GM23338 (cell line): ENCODE measurements around the gene ANAPC13. TPM values are rescaled to one million over a fixed set of nuclear protein-coding genes. Genes with fewer than 3 reads are reported as not detected.

Experiments used
- ATAC-seq: fragments of 200-7000 bp; cut with Tn5 transposase; 3 replicates; pipeline ENCODE4 v1.9.1; 2020
- DNase-seq: peaks from one replicate; pipeline ENCODE4 v3.0.0-alpha.2; 2015; ENCODE audit warnings: low spot score
- H2AFZ ChIP-seq: fragments of 200-600 bp; sonication (generic); 2 replicates; pipeline ENCODE4 v1.8.0; 2016; ENCODE audit warnings: antibody characterized with exemption, mild to moderate bottlenecking, moderate library complexity
- H3F3A ChIP-seq: fragments of 200-600 bp; sonication (generic); replicated peaks from 2 replicates; pipeline ENCODE4 v1.8.0; 2017; ENCODE audit warnings: antibody characterized with exemption, mixed run types, low read depth
- H3K27ac ChIP-seq: fragments of 200-600 bp; sonication (generic); 2 replicates; pipeline ENCODE4 v1.6.1; 2016; ENCODE audit warnings: low read depth
- H3K27me3 ChIP-seq: fragments of 200-600 bp; sonication (generic); 2 replicates; pipeline ENCODE4 v1.8.0; 2016; ENCODE audit warnings: mild to moderate bottlenecking, mixed run types, moderate library complexity; ENCODE audit not compliant: insufficient read depth
- H3K36me3 ChIP-seq: fragments of 200-600 bp; sonication (generic); 2 replicates; pipeline ENCODE4 v1.8.0; 2016; ENCODE audit warnings: mild to moderate bottlenecking; ENCODE audit not compliant: insufficient read depth
- H3K4me1 ChIP-seq: fragments of 200-600 bp; sonication (generic); 2 replicates; pipeline ENCODE4 v1.8.0; 2016; ENCODE audit warnings: mild to moderate bottlenecking, moderate library complexity; ENCODE audit not compliant: insufficient read depth
- H3K4me2 ChIP-seq: fragments of 200-600 bp; sonication (generic); 2 replicates; pipeline ENCODE4 v1.7.1; 2017; ENCODE audit warnings: mixed run types
- H3K4me3 ChIP-seq: fragments of 200-600 bp; sonication (generic); 2 replicates; pipeline ENCODE4 v1.6.1; 2016; ENCODE audit warnings: mixed run types
- H3K79me2 ChIP-seq: fragments of 200-600 bp; sonication (generic); replicated peaks from 2 replicates; pipeline ENCODE4 v1.8.0; 2017; ENCODE audit warnings: mild to moderate bottlenecking; ENCODE audit not compliant: insufficient read depth
- H3K9me2 ChIP-seq: fragments of 200-600 bp; sonication (generic); 2 replicates; pipeline ENCODE4 v1.8.0; 2017; ENCODE audit not compliant: insufficient read depth
- H4K20me1 ChIP-seq: fragments of 200-600 bp; sonication (generic); replicated peaks from 2 replicates; pipeline ENCODE4 v1.8.0; 2017; ENCODE audit warnings: mild to moderate bottlenecking; ENCODE audit not compliant: insufficient read depth
- H3K27ac Mint-ChIP-seq: 2 replicates; pipeline ENCODE4 v1.8.0; 2020; ENCODE audit warnings: inconsistent platforms, mild to moderate bottlenecking, moderate library complexity, mixed read lengths
- H3K27me3 Mint-ChIP-seq: 3 replicates; pipeline ENCODE4 v1.8.0; 2022; ENCODE audit warnings: low read depth, mild to moderate bottlenecking, moderate library complexity, mixed read lengths, inconsistent platforms; ENCODE audit not compliant: insufficient read depth, poor library complexity
- H3K36me3 Mint-ChIP-seq: 3 replicates; pipeline ENCODE4 v1.8.0; 2021; ENCODE audit warnings: low read depth, mild to moderate bottlenecking, inconsistent platforms, moderate library complexity, mixed read lengths
- H3K4me1 Mint-ChIP-seq: 3 replicates; pipeline ENCODE4 v1.8.0; 2020; ENCODE audit warnings: mild to moderate bottlenecking, inconsistent platforms, mixed read lengths
- H3K4me3 Mint-ChIP-seq: 3 replicates; pipeline ENCODE4 v1.8.0; 2021; ENCODE audit warnings: moderate library complexity, mild to moderate bottlenecking, inconsistent platforms, mixed read lengths
- H3K9me3 Mint-ChIP-seq: 3 replicates; pipeline ENCODE4 v1.8.0; 2020; ENCODE audit warnings: moderate library complexity, mild to moderate bottlenecking, inconsistent platforms, mixed read lengths
- CREB1 ChIP-seq: fragments of 250-450 bp; sonication (Bioruptor Pico); IDR thresholded peaks from 2 replicates; pipeline ENCODE4 v1.5.0; 2020; ENCODE audit warnings: low read depth, mild to moderate bottlenecking, moderate library complexity
- CTCF ChIP-seq, 2 experiments: fragments of 200-600 bp in 1 of 2; sonication (generic) in 1 of 2; conservative IDR thresholded peaks; 2 replicates each; pipeline versions ENCODE4 v1.5.1 to v1.6.1; 2016 to 2017; ENCODE audit warnings: antibody characterized with exemption in 2 of 2, low read depth in 2 of 2, mild to moderate bottlenecking in 2 of 2, moderate library complexity in 1 of 2
- ETS1 ChIP-seq: IDR thresholded peaks from 2 replicates; pipeline ENCODE4 v1.6.1; 2016; ENCODE audit warnings: antibody characterized with exemption
- EZH2 ChIP-seq: fragments of 200-600 bp; sonication (generic); IDR thresholded peaks from one replicate; pipeline ENCODE4 v1.8.0; 2017; ENCODE audit warnings: antibody characterized with exemption, mild to moderate bottlenecking, low read depth; ENCODE audit not compliant: unreplicated experiment
- EZH2phosphoT487 ChIP-seq: fragments of 200-600 bp; sonication (generic); IDR thresholded peaks from one replicate; pipeline ENCODE4 v1.8.1; 2018; ENCODE audit warnings: antibody characterized with exemption; ENCODE audit not compliant: unreplicated experiment
- JUNB ChIP-seq: IDR thresholded peaks from one replicate; pipeline ENCODE4 v1.6.1; 2016; ENCODE audit warnings: antibody characterized with exemption; ENCODE audit not compliant: unreplicated experiment
- NANOG ChIP-seq: IDR thresholded peaks from 2 replicates; pipeline ENCODE4 v1.6.1; 2016; ENCODE audit warnings: antibody characterized with exemption, borderline replicate concordance
- POLR2AphosphoS5 ChIP-seq: IDR thresholded peaks from 2 replicates; pipeline ENCODE4 v1.6.1; 2016; ENCODE audit warnings: antibody characterized with exemption, low read depth
- STAT1 ChIP-seq: IDR thresholded peaks from one replicate; pipeline ENCODE4 v1.6.1; 2016; ENCODE audit warnings: antibody characterized with exemption; ENCODE audit not compliant: unreplicated experiment
- ZNF114 ChIP-seq: fragments of 250-450 bp; sonication (Bioruptor Pico); IDR thresholded peaks from 2 replicates; pipeline ENCODE4 v1.5.0; 2020; ENCODE audit warnings: mild to moderate bottlenecking, moderate library complexity
- ZNF331 ChIP-seq: fragments of 250-450 bp; sonication (Bioruptor Pico); IDR thresholded peaks from 2 replicates; pipeline ENCODE4 v1.5.0; 2020; ENCODE audit warnings: low read depth, mild to moderate bottlenecking, moderate library complexity
- polyA plus RNA-seq: library from polyadenylated mRNA; unstranded; fragments of >200 nt; fragmentation: Nextera tagmentation; extraction: Ambion mirVana; gene quantifications from 2 replicates; pipeline ENCODE4 v1.2.1, GENCODE V29; 2016
- total RNA-seq: library from RNA; depleted of rRNA; stranded (reverse); fragments of >200 nt; shearing (Covaris generic); gene quantifications from 2 replicates; pipeline ENCODE4 v1.2.3, GENCODE V29; 2014
- TF ChIP-seq, protein P1 (sequence below): fragments of 250-450 bp; sonication (Bioruptor Pico); IDR thresholded peaks from 2 replicates; pipeline ENCODE4 v1.5.0; 2020; ENCODE audit warnings: mild to moderate bottlenecking, moderate library complexity
- TF ChIP-seq, protein P2 (sequence below): IDR thresholded peaks from one replicate; pipeline ENCODE4 v1.6.1; 2018; ENCODE audit warnings: antibody characterized with exemption; ENCODE audit not compliant: unreplicated experiment

ANAPC13 gene
- total and polyA plus RNA-seq, 2 experiments from 2014 or later: 44.4 to 76.8 TPM

GRCh38 chr3:134503266-134503665, 17.5 kb upstream of the ANAPC13 start:
- Mint-ChIP-seq H3K9me3 (no peaks in the 10 kb centered on the region), H3K4me1 (peaks cover 7% of the 10 kb centered on the region; the same call in 2 of the 3 replicates), H3K27me3 (no peaks in the 10 kb centered on the region), H3K4me3 (no peak overlapping the region), H3K36me3 (no peaks in the 10 kb centered on the region), H3K27ac (no peak overlapping the region)
- DNase-seq: no peak
- H3F3A ChIP-seq: no peaks in the 10 kb centered on the region
- no peak overlapping the region for H3K4me3 ChIP-seq
- no peak overlapping the region for H2AFZ ChIP-seq
- no peaks in the 10 kb centered on the region for H3K27me3 ChIP-seq
- peaks cover 48% of the 10 kb centered on the region for H3K79me2 ChIP-seq
- H3K4me2 ChIP-seq: no peak overlapping the region
- TF ChIP-seq CREB1 (CRISPR knock-in tag) (no peak), JUNB (no peak), EZH2 (no peak), CTCF (conservative IDR thresholded peaks at IDR 0.05; ENCODE audit: low read depth in 2 of 2) (no peak), POLR2AphosphoS5 (no peak), STAT1 (no peak), EZH2phosphoT487 (no peak), ETS1 (no peak), ZNF114 (CRISPR knock-in tag) (no peak), ZNF331 (CRISPR knock-in tag) (no peak), NANOG (no peak)
- TF ChIP-seq, protein P1, sequence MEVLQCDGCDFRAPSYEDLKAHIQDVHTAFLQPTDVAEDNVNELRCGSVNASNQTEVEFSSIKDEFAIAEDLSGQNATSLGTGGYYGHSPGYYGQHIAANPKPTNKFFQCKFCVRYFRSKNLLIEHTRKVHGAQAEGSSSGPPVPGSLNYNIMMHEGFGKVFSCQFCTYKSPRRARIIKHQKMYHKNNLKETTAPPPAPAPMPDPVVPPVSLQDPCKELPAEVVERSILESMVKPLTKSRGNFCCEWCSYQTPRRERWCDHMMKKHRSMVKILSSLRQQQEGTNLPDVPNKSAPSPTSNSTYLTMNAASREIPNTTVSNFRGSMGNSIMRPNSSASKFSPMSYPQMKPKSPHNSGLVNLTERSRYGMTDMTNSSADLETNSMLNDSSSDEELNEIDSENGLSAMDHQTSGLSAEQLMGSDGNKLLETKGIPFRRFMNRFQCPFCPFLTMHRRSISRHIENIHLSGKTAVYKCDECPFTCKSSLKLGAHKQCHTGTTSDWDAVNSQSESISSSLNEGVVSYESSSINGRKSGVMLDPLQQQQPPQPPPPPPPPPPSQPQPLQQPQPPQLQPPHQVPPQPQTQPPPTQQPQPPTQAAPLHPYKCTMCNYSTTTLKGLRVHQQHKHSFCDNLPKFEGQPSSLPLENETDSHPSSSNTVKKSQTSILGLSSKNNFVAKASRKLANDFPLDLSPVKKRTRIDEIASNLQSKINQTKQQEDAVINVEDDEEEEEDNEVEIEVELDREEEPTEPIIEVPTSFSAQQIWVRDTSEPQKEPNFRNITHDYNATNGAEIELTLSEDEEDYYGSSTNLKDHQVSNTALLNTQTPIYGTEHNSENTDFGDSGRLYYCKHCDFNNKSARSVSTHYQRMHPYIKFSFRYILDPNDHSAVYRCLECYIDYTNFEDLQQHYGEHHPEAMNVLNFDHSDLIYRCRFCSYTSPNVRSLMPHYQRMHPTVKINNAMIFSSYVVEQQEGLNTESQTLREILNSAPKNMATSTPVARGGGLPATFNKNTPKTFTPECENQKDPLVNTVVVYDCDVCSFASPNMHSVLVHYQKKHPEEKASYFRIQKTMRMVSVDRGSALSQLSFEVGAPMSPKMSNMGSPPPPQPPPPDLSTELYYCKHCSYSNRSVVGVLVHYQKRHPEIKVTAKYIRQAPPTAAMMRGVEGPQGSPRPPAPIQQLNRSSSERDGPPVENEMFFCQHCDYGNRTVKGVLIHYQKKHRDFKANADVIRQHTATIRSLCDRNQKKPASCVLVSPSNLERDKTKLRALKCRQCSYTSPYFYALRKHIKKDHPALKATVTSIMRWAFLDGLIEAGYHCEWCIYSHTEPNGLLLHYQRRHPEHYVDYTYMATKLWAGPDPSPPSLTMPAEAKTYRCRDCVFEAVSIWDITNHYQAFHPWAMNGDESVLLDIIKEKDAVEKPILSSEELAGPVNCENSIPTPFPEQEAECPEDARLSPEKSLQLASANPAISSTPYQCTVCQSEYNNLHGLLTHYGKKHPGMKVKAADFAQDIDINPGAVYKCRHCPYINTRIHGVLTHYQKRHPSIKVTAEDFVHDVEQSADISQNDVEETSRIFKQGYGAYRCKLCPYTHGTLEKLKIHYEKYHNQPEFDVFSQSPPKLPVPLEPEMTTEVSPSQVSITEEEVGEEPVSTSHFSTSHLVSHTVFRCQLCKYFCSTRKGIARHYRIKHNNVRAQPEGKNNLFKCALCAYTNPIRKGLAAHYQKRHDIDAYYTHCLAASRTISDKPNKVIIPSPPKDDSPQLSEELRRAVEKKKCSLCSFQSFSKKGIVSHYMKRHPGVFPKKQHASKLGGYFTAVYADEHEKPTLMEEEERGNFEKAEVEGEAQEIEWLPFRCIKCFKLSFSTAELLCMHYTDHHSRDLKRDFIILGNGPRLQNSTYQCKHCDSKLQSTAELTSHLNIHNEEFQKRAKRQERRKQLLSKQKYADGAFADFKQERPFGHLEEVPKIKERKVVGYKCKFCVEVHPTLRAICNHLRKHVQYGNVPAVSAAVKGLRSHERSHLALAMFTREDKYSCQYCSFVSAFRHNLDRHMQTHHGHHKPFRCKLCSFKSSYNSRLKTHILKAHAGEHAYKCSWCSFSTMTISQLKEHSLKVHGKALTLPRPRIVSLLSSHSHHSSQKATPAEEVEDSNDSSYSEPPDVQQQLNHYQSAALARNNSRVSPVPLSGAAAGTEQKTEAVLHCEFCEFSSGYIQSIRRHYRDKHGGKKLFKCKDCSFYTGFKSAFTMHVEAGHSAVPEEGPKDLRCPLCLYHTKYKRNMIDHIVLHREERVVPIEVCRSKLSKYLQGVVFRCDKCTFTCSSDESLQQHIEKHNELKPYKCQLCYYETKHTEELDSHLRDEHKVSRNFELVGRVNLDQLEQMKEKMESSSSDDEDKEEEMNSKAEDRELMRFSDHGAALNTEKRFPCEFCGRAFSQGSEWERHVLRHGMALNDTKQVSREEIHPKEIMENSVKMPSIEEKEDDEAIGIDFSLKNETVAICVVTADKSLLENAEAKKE: no peak
- TF ChIP-seq, protein P2, sequence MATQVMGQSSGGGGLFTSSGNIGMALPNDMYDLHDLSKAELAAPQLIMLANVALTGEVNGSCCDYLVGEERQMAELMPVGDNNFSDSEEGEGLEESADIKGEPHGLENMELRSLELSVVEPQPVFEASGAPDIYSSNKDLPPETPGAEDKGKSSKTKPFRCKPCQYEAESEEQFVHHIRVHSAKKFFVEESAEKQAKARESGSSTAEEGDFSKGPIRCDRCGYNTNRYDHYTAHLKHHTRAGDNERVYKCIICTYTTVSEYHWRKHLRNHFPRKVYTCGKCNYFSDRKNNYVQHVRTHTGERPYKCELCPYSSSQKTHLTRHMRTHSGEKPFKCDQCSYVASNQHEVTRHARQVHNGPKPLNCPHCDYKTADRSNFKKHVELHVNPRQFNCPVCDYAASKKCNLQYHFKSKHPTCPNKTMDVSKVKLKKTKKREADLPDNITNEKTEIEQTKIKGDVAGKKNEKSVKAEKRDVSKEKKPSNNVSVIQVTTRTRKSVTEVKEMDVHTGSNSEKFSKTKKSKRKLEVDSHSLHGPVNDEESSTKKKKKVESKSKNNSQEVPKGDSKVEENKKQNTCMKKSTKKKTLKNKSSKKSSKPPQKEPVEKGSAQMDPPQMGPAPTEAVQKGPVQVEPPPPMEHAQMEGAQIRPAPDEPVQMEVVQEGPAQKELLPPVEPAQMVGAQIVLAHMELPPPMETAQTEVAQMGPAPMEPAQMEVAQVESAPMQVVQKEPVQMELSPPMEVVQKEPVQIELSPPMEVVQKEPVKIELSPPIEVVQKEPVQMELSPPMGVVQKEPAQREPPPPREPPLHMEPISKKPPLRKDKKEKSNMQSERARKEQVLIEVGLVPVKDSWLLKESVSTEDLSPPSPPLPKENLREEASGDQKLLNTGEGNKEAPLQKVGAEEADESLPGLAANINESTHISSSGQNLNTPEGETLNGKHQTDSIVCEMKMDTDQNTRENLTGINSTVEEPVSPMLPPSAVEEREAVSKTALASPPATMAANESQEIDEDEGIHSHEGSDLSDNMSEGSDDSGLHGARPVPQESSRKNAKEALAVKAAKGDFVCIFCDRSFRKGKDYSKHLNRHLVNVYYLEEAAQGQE: no peak
- no peaks in the 10 kb centered on the region for H3K4me1 ChIP-seq
- no peaks in the 10 kb centered on the region for H3K9me2 ChIP-seq
- H4K20me1 ChIP-seq: no peaks in the 10 kb centered on the region; the same call in 1 of the 2 replicates
- no peaks in the 10 kb centered on the region for H3K36me3 ChIP-seq
- no peak overlapping the region for H3K27ac ChIP-seq
- ATAC-seq: no peak
